GM21423 (cell line): ENCODE measurements around the gene RXRG.

Experiments used
- ATAC-seq: cut with Tn5 transposase; IDR thresholded peaks from one replicate; pipeline ENCODE4 v1.9.1; 2021; ENCODE audit warnings: mild to moderate bottlenecking, moderate library complexity; ENCODE audit not compliant: unreplicated experiment

Gene RXRG

GRCh38 chr1:165415068-165415467 lies 29.9 kb downstream of the RXRG start:
- ATAC-seq: no peak

GRCh38 chr1:165414620-165415019 lies 30.3 kb downstream of the RXRG start:
- no peak for ATAC-seq

- ATAC-seq: no peak
These were observed 33.5 kb downstream of the RXRG start for GRCh38 chr1:165411396-165411795.

- ATAC-seq: no peak
These were observed 35.1 kb downstream of the RXRG start for GRCh38 chr1:165409657-165410358.

DNA sequence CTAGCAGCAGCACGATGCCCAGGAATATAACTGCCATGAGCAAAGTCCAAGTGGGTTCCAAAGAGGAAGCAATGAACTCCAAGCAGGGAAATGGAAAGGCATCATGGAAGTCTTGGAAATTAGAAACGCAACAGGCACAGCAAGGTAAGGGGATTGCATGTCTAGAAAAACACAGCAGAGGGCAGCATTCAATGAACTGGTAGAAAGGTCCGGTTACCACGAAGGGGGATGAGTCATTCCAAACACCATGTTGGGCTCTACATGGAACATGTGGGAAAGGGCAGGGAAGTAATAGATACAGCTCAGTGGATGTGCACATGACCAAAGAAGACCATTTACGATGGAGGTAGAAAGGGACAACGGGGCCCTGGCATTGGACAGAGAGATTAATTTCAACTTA lies 36.4 kb downstream of the RXRG start:
- ATAC-seq: no peak

- ATAC-seq: no peak
These were observed 37.5 kb downstream of the RXRG start for GRCh38 chr1:165407398-165407797.

- peak; percentile 78 for ATAC-seq
These were observed 41.0 kb downstream of the RXRG start for GRCh38 chr1:165403835-165404482.

GRCh38 chr1:165402517-165403111 lies 42.3 kb downstream of the RXRG start:
- ATAC-seq: no peak

GRCh38 chr1:165397944-165398343 lies 47.0 kb downstream of the RXRG start:
- no peak for ATAC-seq

DNA sequence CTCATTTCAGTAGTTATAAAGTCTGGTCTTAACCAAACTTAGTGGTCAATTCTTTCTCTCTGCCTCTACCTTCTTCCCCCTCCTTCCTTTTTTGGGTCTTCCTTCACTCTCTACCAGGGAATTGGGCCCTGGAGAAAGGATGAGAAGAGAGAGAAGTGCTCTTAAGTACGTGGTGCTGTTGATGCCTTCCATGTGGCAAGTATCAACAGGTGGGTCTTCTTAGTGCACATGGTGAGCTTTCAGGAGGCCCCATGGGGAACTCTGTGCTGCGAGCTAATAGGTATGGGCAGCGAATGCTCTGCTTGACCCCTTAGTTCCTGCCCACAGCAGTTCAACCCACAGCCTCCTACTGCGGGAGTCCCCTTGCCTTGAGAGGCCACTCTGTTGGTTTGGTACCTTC lies 49.0 kb downstream of the RXRG start:
- no peak for ATAC-seq

GRCh38 chr1:165395478-165395877 lies 49.4 kb downstream of the RXRG start:
- ATAC-seq: no peak

- peak; percentile 100 for ATAC-seq
These were observed 52.0 kb downstream of the RXRG start for GRCh38 chr1:165392634-165393571.

DNA sequence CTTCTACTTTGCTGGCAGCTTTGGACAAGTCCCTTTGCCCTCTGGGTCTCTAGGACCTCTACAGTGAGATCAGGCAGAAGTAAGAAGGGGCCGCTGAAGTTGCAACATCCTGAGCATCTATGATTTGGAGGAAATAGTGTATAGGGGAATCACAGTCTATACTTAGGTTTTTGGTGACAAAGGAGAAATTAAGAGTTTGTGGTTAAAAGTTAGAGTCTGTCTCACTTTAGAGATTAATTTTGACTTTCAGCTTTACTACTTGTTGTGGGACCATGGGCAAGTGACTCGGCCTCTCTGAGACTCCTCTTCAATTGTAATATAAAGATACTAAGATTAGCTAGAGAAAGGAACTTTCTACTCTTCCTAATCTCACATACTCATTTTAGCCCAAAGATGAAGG lies 55.3 kb downstream of the RXRG start:
- no peak for ATAC-seq

DNA sequence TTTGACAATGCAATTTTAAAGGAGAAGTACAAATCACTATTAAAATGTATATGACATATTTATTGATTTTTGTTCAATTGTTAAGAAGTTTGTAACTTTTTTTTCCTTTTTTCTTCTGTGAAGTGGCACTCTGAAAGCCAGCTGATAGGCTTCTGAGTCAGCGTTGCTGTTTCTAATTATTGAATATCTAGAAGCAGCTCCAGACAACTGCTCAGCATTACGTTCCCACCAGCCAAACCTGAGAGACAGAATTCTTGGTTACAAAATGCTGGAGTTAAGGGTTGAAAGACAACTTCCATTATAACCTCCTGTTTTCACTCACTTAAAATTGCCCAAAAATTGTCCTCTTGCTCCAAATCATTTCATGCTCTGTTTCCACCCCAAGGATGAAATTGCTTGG lies 57.0 kb downstream of the RXRG start:
- ATAC-seq: no peak

- ATAC-seq: no peak
These were observed 57.4 kb downstream of the RXRG start for GRCh38 chr1:165387505-165387904.

DNA sequence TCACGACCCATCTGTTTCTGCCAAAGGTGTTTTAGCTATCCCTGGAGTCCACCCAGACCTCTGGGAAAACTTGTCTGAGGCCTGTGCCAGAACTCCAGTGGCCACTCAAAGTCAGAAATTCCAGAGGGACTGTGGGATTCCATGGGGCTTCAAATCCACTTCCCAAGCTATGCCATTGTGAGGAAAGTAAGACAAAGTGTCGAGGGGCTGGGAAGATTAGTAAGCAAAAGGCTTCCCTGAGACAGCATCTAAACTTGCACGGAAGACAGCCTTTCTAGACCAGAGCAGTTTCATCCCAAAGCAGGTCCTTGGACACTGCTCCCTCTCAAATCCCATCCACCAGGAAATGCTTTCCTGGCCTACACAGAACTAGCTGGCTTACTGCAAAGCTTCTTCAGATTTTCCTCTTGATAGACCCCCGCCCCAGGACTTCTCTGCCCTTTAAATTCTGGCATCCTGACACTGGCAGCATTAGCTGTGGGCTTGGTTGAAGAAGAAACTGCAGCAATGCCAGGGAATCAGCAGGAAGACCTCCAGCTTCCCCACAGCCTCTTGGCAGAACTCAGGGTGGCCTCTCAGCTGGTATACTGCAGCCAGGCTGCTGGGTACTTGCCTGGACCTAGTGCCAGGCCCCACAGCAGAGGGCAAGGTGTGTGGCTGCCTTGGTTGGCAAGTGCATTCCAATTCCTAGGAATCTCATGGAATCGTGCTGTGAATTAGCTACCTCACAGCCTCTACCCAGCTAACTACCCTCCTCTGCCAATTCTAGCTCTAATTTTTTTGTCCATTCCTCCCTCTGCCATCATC lies 61.1 kb downstream of the RXRG start:
- ATAC-seq: no peak

DNA sequence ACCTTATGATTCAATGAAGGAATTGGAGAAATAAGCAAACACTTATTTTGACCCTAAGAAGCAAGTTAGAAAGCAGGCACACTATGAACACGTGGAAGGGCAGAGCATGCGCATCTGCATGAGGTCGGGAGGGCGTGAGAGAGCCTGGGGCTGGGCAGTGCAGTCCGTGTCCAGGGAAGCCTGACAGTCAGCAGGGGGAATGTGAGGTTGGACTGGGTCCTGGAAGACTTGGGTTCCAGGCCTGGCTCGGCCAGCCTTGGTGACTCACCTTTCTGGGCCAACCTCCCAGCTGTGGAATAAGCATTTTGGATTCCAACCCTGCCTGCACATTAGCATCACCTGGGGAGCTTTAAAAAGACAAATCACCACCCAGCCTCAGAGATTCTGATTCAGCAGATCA lies 61.9 kb downstream of the RXRG start:
- ATAC-seq: no peak

- ATAC-seq: no peak
These were observed 63.0 kb downstream of the RXRG start for GRCh38 chr1:165381745-165382505.

DNA sequence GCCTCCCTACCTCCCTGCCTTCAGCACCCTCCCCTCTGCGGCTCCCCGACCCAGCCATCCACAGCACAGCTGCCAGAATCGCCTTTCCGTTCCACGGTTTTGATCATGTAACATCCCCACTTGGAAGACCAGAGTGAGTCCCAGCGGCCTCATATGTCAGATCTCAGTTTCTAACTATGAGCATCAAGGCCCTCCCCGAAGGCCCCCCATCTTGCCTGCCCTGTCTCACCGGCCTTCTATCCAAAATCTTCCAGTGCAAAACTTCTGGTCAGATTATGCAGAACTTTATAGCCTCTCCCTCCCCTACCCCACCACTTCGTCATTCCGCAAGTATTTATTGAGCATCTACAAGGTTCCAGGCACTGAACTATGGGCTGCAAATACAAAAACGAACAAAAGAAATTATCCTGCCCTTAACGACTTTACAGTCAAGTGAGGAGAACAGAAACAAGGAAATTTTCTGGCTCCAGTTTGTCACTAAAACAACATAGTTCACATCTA lies 68.1 kb downstream of the RXRG start:
- ATAC-seq: peak; percentile 16
